ENCODE results near the gene IL10RA.

Gene IL10RA

GRCh38 chr11:117997823-117998579, 11.8 kb downstream of the IL10RA start:
- TF ChIP-seq CTCF (IDR thresholded peaks at IDR 0.05; ENCODE audit: control insufficient read depth, insufficient read depth, low read depth, low read length, missing control alignments): no peak
- no peak for DNase-seq (ENCODE audit: low read depth)
- H3K4me3 ChIP-seq (ENCODE audit: control insufficient read depth, low read depth, low read length): no peak overlapping the region

GRCh38 chr11:117998664-117999353, 12.6 kb downstream of the IL10RA start:
- no peak overlapping the region for H3K4me3 ChIP-seq (ENCODE audit: control insufficient read depth, low read depth, low read length)
- TF ChIP-seq CTCF (IDR thresholded peaks at IDR 0.05; ENCODE audit: control insufficient read depth, insufficient read depth, low read depth, low read length, missing control alignments): no peak
- no peak for DNase-seq (ENCODE audit: low read depth)

- no peak for TF ChIP-seq CTCF (IDR thresholded peaks at IDR 0.05; ENCODE audit: control insufficient read depth, insufficient read depth, low read depth, low read length, missing control alignments)
- no peak overlapping the region for H3K4me3 ChIP-seq (ENCODE audit: control insufficient read depth, low read depth, low read length)
- DNase-seq (ENCODE audit: low read depth): no peak
Measured at GRCh38 chr11:117999354-117999993, 13.3 kb downstream of the IL10RA start.

- TF ChIP-seq CTCF (IDR thresholded peaks at IDR 0.05; ENCODE audit: control insufficient read depth, insufficient read depth, low read depth, low read length, missing control alignments): no peak
- H3K4me3 ChIP-seq (ENCODE audit: control insufficient read depth, low read depth, low read length): no peak overlapping the region
- DNase-seq (ENCODE audit: low read depth): no peak
Measured at GRCh38 chr11:118000067-118000849, 14.1 kb downstream of the IL10RA start.

- DNase-seq (ENCODE audit: low read depth): no peak
- H3K4me3 ChIP-seq (ENCODE audit: control insufficient read depth, low read depth, low read length): no peak overlapping the region
- no peak for TF ChIP-seq CTCF (IDR thresholded peaks at IDR 0.05; ENCODE audit: control insufficient read depth, insufficient read depth, low read depth, low read length, missing control alignments)
Measured at GRCh38 chr11:118000850-118001228, 14.6 kb downstream of the IL10RA start.

- no peak for DNase-seq (ENCODE audit: low read depth)
- no peak overlapping the region for H3K4me3 ChIP-seq (ENCODE audit: control insufficient read depth, low read depth, low read length)
- no peak for TF ChIP-seq CTCF (IDR thresholded peaks at IDR 0.05; ENCODE audit: control insufficient read depth, insufficient read depth, low read depth, low read length, missing control alignments)
Measured at GRCh38 chr11:118001494-118001971, 15.3 kb downstream of the IL10RA start.
